H9 (cell line): ENCODE results near the gene MBOAT2. TPM values are rescaled to one million over a fixed set of nuclear protein-coding genes. Genes with fewer than 3 reads are reported as not detected.
"Not testable (repeated sequence)": the region's sequence is repeated elsewhere in the genome, so short reads cannot be mapped to it uniquely, and the experiment has no call there.

Source experiments
- DNase-seq: peaks from one replicate; pipeline ENCODE4 v3.0.0-alpha.2; 2017
- H2AFZ ChIP-seq: one replicate; pipeline ENCODE4 v1.6.1; 2013; ENCODE audit warnings: mild to moderate bottlenecking, low read length, control low read depth, moderate library complexity
- H2AK5ac ChIP-seq: 2 replicates; pipeline ENCODE4 v1.6.1; 2013; ENCODE audit warnings: low read length, control low read depth, mixed read lengths; ENCODE audit not compliant: insufficient read length
- H2BK120ac ChIP-seq: one replicate; pipeline ENCODE4 v1.6.1; 2013; ENCODE audit warnings: low read depth, mild to moderate bottlenecking, low read length, control low read depth, inconsistent platforms; ENCODE audit not compliant: poor library complexity, severe bottlenecking
- H2BK12ac ChIP-seq: 2 replicates; pipeline ENCODE4 v1.6.1; 2013; ENCODE audit warnings: low read length, control low read depth, mixed read lengths, low read depth; ENCODE audit not compliant: insufficient read length
- H2BK15ac ChIP-seq: 2 replicates; pipeline ENCODE4 v1.6.1; 2013; ENCODE audit warnings: low read depth, low read length, control low read depth
- H2BK20ac ChIP-seq: one replicate; pipeline ENCODE4 v1.6.1; 2013; ENCODE audit warnings: low read depth, mild to moderate bottlenecking, low read length, control low read depth, inconsistent platforms; ENCODE audit not compliant: poor library complexity, severe bottlenecking
- H2BK5ac ChIP-seq: 2 replicates; pipeline ENCODE4 v1.6.1; 2013; ENCODE audit warnings: low read length, control low read depth, mixed read lengths; ENCODE audit not compliant: insufficient read length
- H3K14ac ChIP-seq: 2 replicates; pipeline ENCODE4 v1.6.1; 2013; ENCODE audit warnings: low read length, control low read depth; ENCODE audit not compliant: insufficient read depth
- H3K18ac ChIP-seq: 2 replicates; pipeline ENCODE4 v1.6.1; 2013; ENCODE audit warnings: low read depth, mild to moderate bottlenecking, mixed read lengths, low read length, control low read depth; ENCODE audit not compliant: insufficient read length
- H3K23ac ChIP-seq: 2 replicates; pipeline ENCODE4 v1.6.1; 2013; ENCODE audit warnings: low read length, control low read depth, mixed read lengths, low read depth; ENCODE audit not compliant: insufficient read length
- H3K23me2 ChIP-seq: 2 replicates; pipeline ENCODE4 v1.6.1; 2013; ENCODE audit warnings: low read depth, mild to moderate bottlenecking, mixed read lengths, low read length, control low read depth; ENCODE audit not compliant: insufficient read length, poor library complexity, severe bottlenecking
- H3K27ac ChIP-seq: 2 replicates; pipeline ENCODE4 v1.5.1; 2013; ENCODE audit warnings: low read length, control low read depth, mixed read lengths, low read depth; ENCODE audit not compliant: insufficient read length
- H3K27me3 ChIP-seq: 2 replicates; pipeline ENCODE4 v1.6.1; 2013; ENCODE audit warnings: low read length, control low read depth, inconsistent platforms; ENCODE audit not compliant: insufficient read depth
- H3K4ac ChIP-seq: 2 replicates; pipeline ENCODE4 v1.6.1; 2013; ENCODE audit warnings: low read depth, mild to moderate bottlenecking, control low read depth, inconsistent platforms, low read length, moderate library complexity
- H3K4me1 ChIP-seq: 2 replicates; pipeline ENCODE4 v1.6.1; 2013; ENCODE audit warnings: low read length, control low read depth, inconsistent platforms; ENCODE audit not compliant: insufficient read depth
- H3K4me2 ChIP-seq: 2 replicates; pipeline ENCODE4 v1.6.1; 2013; ENCODE audit warnings: low read length, control low read depth, mixed read lengths; ENCODE audit not compliant: insufficient read length, insufficient read depth
- H3K56ac ChIP-seq: 2 replicates; pipeline ENCODE4 v1.6.1; 2013; ENCODE audit warnings: low read depth, mild to moderate bottlenecking, mixed read lengths, low read length, control low read depth; ENCODE audit not compliant: insufficient read length
- H3K79me1 ChIP-seq: 2 replicates; pipeline ENCODE4 v1.6.1; 2013; ENCODE audit warnings: low read depth, mild to moderate bottlenecking, moderate library complexity, low read length, control low read depth, inconsistent platforms; ENCODE audit not compliant: insufficient read depth, poor library complexity, severe bottlenecking
- H3K79me2 ChIP-seq: 2 replicates; pipeline ENCODE4 v1.6.1; 2013; ENCODE audit warnings: low read length, control low read depth, inconsistent platforms; ENCODE audit not compliant: insufficient read depth
- H3K9ac ChIP-seq: 2 replicates; pipeline ENCODE4 v1.6.1; 2013; ENCODE audit warnings: low read length, control low read depth, mixed read lengths; ENCODE audit not compliant: insufficient read length; ENCODE audit errors: extremely low read depth
- H3K9me3 ChIP-seq: one replicate; pipeline ENCODE4 v1.6.1; 2013; ENCODE audit warnings: low read depth, low read length, inconsistent platforms; ENCODE audit not compliant: control insufficient read depth
- H3T11ph ChIP-seq: one replicate; pipeline ENCODE4 v1.6.1; 2013; ENCODE audit warnings: mild to moderate bottlenecking, low read length, control low read depth, inconsistent platforms
- H4K20me1 ChIP-seq: one replicate; pipeline ENCODE4 v1.6.1; 2013; ENCODE audit not compliant: control insufficient read depth, insufficient read length, insufficient read depth
- H4K5ac ChIP-seq: 2 replicates; pipeline ENCODE4 v1.6.1; 2013; ENCODE audit warnings: low read depth, mild to moderate bottlenecking, mixed read lengths, low read length, control low read depth; ENCODE audit not compliant: insufficient read length
- H4K8ac ChIP-seq: replicated peaks from 2 replicates; pipeline ENCODE4 v1.6.1; 2013; ENCODE audit warnings: low read length, control low read depth, mixed read lengths, low read depth; ENCODE audit not compliant: insufficient read length
- H4K91ac ChIP-seq: 2 replicates; pipeline ENCODE4 v1.6.1; 2013; ENCODE audit warnings: low read depth, mild to moderate bottlenecking, moderate library complexity, mixed read lengths, low read length, control low read depth; ENCODE audit not compliant: insufficient read length
- H3K27ac Mint-ChIP-seq, 3 experiments: 2 replicates in 2 of 3; 3 replicates in 1 of 3; pipeline ENCODE4 v1.8.0; 2020 to 2021; ENCODE audit warnings: mixed read lengths in 3 of 3, mild to moderate bottlenecking in 1 of 3, moderate library complexity in 1 of 3
- H3K27me3 Mint-ChIP-seq: 2 replicates; pipeline ENCODE4 v1.8.0; 2021; ENCODE audit warnings: low read depth, mild to moderate bottlenecking, moderate library complexity, mixed read lengths
- H3K36me3 Mint-ChIP-seq, 3 experiments: 2 replicates in 2 of 3; 3 replicates in 1 of 3; pipeline ENCODE4 v1.8.0; 2020 to 2021; ENCODE audit warnings: low read depth in 3 of 3, mixed read lengths in 3 of 3; ENCODE audit not compliant: insufficient read depth in 1 of 3
- H3K4me1 Mint-ChIP-seq, 2 experiments: 2 replicates each; pipeline ENCODE4 v1.8.0; 2020; ENCODE audit warnings: mixed read lengths in 2 of 2
- H3K4me3 Mint-ChIP-seq, 2 experiments: 2 replicates in 1 of 2; 3 replicates in 1 of 2; pipeline ENCODE4 v1.8.0; 2020 to 2021; ENCODE audit warnings: mild to moderate bottlenecking in 2 of 2, mixed read lengths in 2 of 2, moderate library complexity in 1 of 2
- H3K9me3 Mint-ChIP-seq, 2 experiments: 2 replicates in 1 of 2; 3 replicates in 1 of 2; pipeline ENCODE4 v1.8.0; 2020; ENCODE audit warnings: mild to moderate bottlenecking in 2 of 2, mixed read lengths in 2 of 2, moderate library complexity in 1 of 2
- WGBS: extraction: QIAGEN DNeasy Blood & Tissue Kit; methylation state at CpG from one replicate; pipeline ENCODE4 v1.1.7; 2013; ENCODE audit warnings: missing lambda C conversion rate, low lambda C conversion rate, mixed read lengths; ENCODE audit not compliant: insufficient read length; ENCODE audit errors: extremely low coverage; 5-methylcytosine and 5-hydroxymethylcytosine counted together
- total RNA-seq: library from RNA; stranded (reverse); gene quantifications from 2 replicates; pipeline ENCODE4 v1.2.1, GENCODE V29; 2021
- TF ChIP-seq, protein P1 (sequence below): fragments of 200-600 bp; sonication (generic); conservative IDR thresholded peaks from 3 replicates; pipeline ENCODE4 v1.8.0; 2021; ENCODE audit warnings: antibody characterized with exemption, mild to moderate bottlenecking

MBOAT2 gene
- total RNA-seq, 1 experiment from 2014 or later, result 20.2 TPM

DNA sequence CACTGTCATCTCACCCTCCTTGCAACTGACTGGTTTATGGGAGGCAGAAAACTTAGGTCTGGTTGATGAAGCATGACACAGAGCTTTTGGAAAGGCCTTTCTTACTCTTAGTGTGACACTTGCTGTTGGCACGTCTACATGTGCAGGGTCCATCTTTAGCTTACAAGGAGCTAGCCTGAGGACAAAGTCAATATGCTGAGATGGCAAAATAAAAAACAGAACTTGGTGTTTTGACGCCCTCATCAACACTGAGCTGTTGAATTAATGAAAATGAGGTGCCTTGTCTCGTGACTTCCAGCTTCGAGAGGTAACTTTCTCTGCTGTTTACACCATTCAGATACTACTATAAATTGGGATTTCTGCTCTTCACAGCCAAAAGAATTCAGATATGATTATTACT is 87.5 kb downstream of the MBOAT2 start:
- no peak overlapping the region for H2AK5ac ChIP-seq
- H3K27me3 Mint-ChIP-seq, result no peaks in the 10 kb centered on the region; the same call in 1 of the 2 replicates
- no peak overlapping the region for H2AFZ ChIP-seq
- no peak overlapping the region for H4K91ac ChIP-seq
- no peak overlapping the region for H4K5ac ChIP-seq
- H3K23ac ChIP-seq, result no peak overlapping the region
- no peak overlapping the region for H2BK20ac ChIP-seq
- H3K9me3 Mint-ChIP-seq, result peaks cover 30 to 31% of the 10 kb centered on the region in 2 experiments
- H2BK15ac ChIP-seq, result no peak overlapping the region
- H3K23me2 ChIP-seq, result no peaks in the 10 kb centered on the region
- no peaks in the 10 kb centered on the region for H3K27me3 ChIP-seq
- no peak overlapping the region for H3K27ac ChIP-seq
- no peak overlapping the region for H3T11ph ChIP-seq
- H2BK5ac ChIP-seq, result no peak overlapping the region
- no peak overlapping the region for H3K18ac ChIP-seq
- no peak overlapping the region for H3K14ac ChIP-seq
- no peak overlapping the region for H3K4ac ChIP-seq
- no peaks in the 10 kb centered on the region for H3K79me2 ChIP-seq
- no peak overlapping the region for H3K4me3 Mint-ChIP-seq
- H3K56ac ChIP-seq, result no peak overlapping the region
- no peak overlapping the region for H2BK12ac ChIP-seq
- TF ChIP-seq, protein P1, sequence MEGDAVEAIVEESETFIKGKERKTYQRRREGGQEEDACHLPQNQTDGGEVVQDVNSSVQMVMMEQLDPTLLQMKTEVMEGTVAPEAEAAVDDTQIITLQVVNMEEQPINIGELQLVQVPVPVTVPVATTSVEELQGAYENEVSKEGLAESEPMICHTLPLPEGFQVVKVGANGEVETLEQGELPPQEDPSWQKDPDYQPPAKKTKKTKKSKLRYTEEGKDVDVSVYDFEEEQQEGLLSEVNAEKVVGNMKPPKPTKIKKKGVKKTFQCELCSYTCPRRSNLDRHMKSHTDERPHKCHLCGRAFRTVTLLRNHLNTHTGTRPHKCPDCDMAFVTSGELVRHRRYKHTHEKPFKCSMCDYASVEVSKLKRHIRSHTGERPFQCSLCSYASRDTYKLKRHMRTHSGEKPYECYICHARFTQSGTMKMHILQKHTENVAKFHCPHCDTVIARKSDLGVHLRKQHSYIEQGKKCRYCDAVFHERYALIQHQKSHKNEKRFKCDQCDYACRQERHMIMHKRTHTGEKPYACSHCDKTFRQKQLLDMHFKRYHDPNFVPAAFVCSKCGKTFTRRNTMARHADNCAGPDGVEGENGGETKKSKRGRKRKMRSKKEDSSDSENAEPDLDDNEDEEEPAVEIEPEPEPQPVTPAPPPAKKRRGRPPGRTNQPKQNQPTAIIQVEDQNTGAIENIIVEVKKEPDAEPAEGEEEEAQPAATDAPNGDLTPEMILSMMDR, result no peak
- WGBS, result no CpG with 5 or more reads among the region's 4 CpGs
- H3K4me1 ChIP-seq, result no peaks in the 10 kb centered on the region
- H3K4me2 ChIP-seq, result no peak overlapping the region
- no peak overlapping the region for H4K8ac ChIP-seq
- peaks cover 5% of the 10 kb centered on the region for H3K9me3 ChIP-seq
- H2BK120ac ChIP-seq, result no peak overlapping the region
- H3K36me3 Mint-ChIP-seq, result peaks cover 30 to 38% (median 31%) of the 10 kb centered on the region in 3 experiments
- H3K27ac Mint-ChIP-seq, result no peak overlapping the region
- DNase-seq, result no peak
- no peaks in the 10 kb centered on the region for H4K20me1 ChIP-seq
- H3K9ac ChIP-seq, result no peak overlapping the region
- peaks cover 3 to 10% of the 10 kb centered on the region in 2 experiments; a peak in 3 of 4 replicates for H3K4me1 Mint-ChIP-seq
- H3K79me1 ChIP-seq, result no peaks in the 10 kb centered on the region

DNA sequence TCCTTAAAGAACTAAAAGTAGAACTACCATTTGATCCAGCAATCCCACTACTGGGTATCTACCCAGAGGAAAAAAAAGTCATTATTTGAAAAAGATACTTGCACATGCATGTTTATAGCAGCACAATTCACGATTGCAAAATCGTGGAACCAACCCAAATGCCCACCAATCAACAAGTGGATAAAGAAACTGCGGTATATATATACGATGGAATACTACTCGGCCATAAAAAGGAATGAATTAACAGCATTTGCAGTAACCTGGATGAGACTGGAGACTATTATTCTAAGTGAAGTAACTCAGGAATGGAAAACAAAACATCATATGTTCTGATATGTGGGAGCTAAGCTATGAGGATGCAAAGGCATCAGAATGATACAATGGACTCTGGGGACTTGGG is 89.7 kb downstream of the MBOAT2 start:
- H3K9ac ChIP-seq, H3K27ac Mint-ChIP-seq, H3K79me1 ChIP-seq, H2BK12ac ChIP-seq, H3K4ac ChIP-seq, H3K23ac ChIP-seq, H2BK120ac ChIP-seq, H3K27me3 Mint-ChIP-seq, H3K9me3 ChIP-seq, H4K8ac ChIP-seq, H2BK20ac ChIP-seq, H2AK5ac ChIP-seq, DNase-seq, H2AFZ ChIP-seq, H2BK5ac ChIP-seq, H4K91ac ChIP-seq, H2BK15ac ChIP-seq, H3K18ac ChIP-seq, H3K14ac ChIP-seq, H3K4me3 Mint-ChIP-seq, H3K23me2 ChIP-seq, H3K27me3 ChIP-seq, H3K4me1 ChIP-seq, H4K5ac ChIP-seq, H3T11ph ChIP-seq, H3K56ac ChIP-seq, H3K4me2 ChIP-seq, H4K20me1 ChIP-seq, H3K79me2 ChIP-seq, H3K27ac ChIP-seq: not testable (repeated sequence)
- H3K36me3 Mint-ChIP-seq, result peaks cover 32 to 44% (median 41%) of the 10 kb centered on the region in 3 experiments
- no CpG with 5 or more reads among the region's 5 CpGs for WGBS
- H3K9me3 Mint-ChIP-seq, result peaks cover 37 to 40% of the 10 kb centered on the region in 2 experiments
- peaks cover 3 to 10% of the 10 kb centered on the region in 2 experiments; a peak in 3 of 4 replicates for H3K4me1 Mint-ChIP-seq
